Renal cortical epithelial cell (primary cell): ENCODE measurements around the gene FAM241A. TPM values are rescaled to one million over a fixed set of nuclear protein-coding genes. Genes with fewer than 3 reads are reported as not detected.
"Not testable (repeated sequence)": the region's sequence is repeated elsewhere in the genome, so short reads cannot be mapped to it uniquely, and the experiment has no call there.

ENCODE experiments used
- DNase-seq: peaks from one replicate; pipeline ENCODE4 v3.0.0-alpha.2; 2011; ENCODE audit warnings: low read depth
- total RNA-seq: library from RNA; depleted of rRNA; stranded (reverse); fragments of >200 nt; gene quantifications from 2 replicates; pipeline ENCODE4 v1.2.3, GENCODE V29; 2014

Gene FAM241A
- total RNA-seq, 1 donor from 2014 or later = 0.85 TPM

DNA sequence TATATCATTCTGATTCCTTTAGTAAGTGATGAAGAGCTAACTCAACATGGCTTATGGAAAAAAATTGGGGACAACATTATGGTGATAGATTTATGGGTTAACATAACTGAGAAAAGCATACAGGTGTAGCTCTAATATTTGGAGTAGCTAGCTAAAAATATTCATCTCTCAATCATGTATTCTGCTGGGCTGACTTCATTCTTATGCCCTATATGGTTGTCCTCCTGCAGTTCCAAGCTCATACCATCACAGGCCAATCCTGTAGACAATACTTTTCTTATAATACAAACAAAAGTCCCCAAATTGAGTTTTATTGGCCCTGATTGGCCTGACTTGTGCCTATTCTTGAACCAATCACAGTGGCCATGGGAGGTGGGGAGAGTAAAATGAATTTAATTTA is 6.7 kb upstream of the FAM241A start:
- DNase-seq = no peak

DNA sequence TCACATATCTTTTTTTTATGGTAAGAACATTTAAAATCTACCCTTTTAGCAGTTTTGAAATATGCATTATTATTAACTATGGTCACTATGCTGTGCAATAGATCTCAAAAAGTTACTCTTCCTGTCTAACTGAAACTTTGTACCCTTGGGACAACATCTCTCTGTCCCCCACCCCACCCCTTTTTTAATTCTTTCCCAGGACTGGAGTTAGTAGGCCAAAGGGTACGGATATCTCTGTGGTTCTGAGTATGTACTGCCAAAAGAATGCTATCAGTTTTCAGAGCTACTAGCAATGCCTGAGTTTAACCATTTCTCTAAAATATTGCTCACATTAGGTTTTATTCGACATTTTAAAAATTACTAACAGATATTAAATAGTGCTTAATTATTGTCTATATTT is 4.7 kb upstream of the FAM241A start:
- no peak for DNase-seq

DNA sequence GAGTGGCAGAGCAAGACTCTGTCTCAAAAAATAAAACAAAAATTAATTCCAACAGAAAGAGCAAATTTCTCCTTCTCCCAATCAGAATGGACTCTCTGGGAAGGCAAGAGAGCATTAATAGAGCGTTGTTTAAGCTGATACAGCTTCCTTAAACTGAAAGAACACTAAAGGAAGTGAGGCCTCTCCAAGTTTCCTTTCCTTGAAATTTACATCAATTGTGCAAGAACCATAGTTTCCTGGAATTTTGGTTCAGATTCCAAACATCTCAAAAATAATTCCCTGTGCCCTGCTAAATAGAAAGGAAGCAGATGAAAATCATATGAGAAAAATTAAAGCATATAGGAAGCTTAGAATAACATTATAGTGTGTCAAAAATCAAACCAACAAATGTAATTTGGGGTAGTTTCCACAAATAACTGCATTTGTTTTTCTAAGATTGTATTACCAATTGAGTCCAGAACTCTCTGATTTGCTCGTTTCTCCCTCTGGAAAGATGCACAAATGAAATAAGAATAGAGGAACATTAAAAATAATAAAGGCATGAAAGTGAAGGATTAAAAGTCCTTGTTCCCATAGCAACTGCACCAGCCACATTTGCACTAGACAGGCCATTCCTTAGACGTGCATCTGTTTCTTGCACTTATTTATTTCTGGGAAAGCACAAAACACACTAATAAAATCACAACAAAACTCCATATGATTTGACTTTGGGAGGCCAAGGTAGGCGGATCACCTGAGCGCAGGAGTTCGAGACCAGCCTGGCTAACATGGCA is 3.7 kb upstream of the FAM241A start:
- DNase-seq = no peak

DNA sequence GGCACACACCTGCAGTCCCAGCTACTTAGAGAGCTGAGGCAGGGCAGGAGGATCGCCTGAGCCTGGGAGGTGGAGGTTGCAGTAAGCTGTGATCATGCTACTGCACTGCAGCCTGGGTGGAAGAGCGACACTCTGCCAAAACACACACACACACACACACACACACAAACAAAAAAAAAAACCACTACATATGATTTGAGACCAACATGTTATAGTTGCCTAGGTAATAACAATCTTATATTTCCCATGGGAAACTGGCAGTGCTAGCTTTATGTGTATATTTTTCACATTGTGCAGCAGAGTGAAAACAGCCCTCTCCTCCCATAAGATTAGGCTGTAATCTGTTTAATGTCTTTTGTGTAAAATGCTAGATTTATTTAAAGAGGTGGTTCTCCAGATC is 3.1 kb upstream of the FAM241A start:
- no peak for DNase-seq

DNA sequence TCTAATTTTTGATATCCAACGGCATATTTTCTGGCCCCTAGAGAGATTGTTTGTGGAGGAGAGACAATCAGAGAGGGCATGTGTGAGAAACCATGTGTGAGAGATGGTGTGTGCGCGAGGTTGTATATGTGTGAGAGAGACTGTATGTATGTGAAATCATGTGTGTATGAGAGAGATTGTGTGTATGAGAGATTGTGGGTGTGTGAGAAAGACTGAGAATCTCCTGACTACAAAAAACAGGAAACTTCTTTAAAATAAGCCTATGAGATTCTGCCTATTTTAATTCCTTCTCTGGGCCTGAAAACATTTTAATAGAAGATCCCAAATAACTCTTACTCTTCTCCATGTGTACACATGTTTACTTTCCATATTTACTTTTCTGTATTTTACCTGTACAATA is 1.5 kb upstream of the FAM241A start:
- DNase-seq = no peak

DNA sequence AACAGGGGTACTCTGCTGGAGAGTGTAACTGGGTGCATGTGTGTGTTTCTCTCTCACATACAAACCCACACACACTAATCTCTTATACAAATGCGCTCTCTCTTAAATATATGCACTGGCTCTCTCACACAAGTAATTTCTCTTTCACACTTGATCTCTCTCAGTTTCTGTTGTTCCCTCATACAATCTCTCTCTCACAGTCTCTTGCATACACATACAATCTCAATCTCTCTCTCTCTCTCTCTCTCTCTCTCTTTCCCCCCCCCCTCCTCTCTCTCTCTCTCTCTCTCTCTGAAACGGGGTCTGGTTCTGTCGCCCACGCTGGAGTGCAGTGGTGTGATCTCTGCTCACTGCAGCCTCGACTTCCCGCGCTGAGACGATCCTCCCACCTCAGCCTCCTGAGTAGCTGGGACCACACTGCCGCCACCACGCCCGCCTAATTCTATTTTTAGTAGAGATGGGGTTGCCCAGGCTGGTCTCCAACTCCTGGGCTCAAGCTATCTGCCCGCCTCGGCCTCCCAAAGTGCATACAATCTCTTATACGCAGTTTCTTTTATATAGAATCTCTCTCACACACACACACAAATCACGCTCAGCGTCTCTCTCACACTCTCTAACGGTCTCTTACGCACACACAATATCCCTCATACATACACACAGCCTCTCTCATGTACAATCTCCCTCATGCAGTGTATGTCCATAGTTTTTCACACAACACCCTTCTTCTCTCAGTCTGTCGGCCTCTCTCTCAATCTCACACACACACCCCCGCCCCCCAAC is 518 bp upstream of the FAM241A start:
- no peak for DNase-seq

DNA sequence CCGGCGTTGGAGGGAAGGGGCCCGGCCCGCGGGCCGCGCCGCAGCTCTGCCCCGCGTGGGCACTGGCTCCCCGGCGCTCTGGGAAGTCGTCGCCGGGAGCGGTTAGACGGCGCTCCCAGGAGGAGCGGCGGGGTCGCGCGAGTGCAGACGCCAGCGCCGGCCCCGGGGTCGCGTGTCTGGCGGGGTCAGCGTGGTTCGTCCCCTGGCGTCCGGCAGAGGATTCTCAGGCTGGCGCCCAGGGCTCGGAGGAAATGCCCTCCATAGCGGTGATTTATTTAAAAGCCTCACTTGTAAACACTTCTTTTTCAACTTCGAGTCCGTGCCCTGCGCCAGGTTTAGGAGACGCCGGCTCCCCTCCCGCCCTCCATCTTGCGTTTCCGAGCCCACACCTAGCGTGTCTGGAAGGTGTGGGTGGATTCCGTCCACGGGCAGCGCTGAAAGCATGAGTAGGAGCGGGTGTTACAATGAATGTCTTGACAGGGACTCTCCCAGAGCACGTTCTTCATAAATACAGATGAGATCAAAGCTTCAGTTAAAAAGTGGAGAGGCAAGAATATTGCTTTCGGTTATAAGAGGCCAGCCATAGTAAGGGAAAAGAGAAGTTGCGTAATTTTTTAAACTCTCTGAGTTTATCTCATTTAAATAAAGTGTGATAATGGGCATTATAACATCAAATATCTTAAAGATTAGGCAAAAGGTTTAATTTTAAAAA is 692 bp downstream of the FAM241A start:
- peak; percentile 33 for DNase-seq

DNA sequence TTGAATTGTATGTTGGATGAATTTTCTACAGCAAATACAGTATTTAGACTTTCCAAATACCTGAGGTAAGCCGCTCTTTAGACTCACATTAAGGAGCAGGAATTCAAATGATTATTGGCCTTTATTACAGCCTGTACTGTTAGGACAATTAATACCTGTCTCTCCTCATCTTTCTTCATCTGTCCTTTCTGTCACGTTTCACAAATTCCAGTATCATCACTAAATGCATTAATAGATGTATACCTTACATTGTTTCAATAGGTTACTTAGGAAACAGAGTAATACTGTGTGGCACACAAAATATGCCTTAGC is 1.2 kb downstream of the FAM241A start:
- DNase-seq = no peak

DNA sequence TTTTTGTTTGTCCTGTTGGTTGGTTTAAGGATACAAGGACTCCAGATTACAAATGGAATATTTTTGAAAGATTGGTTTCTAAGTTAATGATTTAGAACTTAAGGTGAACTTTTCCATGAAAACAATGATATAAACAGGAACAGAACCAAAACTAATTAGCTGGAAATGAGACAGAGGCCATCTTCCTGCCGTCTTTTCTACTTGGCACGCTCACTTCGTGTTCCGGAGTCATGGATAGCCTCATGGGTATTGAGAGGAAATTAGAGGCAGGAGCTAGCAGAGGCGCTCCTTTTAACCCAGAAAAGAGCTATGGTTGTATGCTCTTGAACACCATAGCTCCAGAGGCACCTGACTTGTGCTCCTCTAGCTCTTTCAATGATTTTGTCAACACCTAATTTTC is 2.4 kb downstream of the FAM241A start:
- DNase-seq = no peak

DNA sequence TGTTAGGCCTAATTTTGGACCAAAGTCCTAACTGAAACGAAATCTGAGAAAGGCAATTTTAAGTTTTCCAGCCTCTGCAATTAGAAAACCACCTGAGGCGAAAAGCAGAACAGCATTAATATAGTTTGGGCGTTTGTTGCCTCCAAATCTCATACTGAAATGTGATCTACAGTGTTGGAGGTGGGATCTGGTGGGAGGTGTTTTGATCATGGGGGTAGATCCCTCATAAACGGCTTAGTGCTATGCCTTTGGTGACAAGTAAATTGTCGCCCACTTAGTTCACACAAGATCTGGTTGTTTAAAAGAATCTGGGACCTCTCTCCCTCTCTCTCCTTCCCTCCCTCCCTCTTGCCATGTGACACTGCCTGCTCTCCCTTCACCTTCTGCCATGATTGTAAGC is 5.7 kb downstream of the FAM241A start:
- no peak for DNase-seq

DNA sequence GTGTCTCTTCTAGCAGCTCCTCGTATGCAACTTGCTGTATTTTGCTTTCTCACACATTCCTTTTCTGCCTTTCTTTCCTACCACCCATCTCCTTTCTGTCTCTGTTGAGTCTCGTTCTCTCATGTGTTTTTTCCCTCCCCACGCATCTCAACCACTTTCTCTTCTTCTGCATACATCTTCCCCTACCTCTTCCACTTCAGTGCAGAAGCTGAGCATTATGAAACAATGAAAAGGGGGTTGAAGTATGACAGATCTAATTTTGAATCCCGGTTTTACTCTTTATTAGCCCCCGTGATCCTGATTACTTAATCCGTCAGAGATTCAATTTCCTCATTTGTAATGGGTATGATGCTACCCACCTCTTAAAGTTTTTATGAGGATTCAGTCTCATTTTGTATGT is 7.3 kb downstream of the FAM241A start:
- no peak for DNase-seq

DNA sequence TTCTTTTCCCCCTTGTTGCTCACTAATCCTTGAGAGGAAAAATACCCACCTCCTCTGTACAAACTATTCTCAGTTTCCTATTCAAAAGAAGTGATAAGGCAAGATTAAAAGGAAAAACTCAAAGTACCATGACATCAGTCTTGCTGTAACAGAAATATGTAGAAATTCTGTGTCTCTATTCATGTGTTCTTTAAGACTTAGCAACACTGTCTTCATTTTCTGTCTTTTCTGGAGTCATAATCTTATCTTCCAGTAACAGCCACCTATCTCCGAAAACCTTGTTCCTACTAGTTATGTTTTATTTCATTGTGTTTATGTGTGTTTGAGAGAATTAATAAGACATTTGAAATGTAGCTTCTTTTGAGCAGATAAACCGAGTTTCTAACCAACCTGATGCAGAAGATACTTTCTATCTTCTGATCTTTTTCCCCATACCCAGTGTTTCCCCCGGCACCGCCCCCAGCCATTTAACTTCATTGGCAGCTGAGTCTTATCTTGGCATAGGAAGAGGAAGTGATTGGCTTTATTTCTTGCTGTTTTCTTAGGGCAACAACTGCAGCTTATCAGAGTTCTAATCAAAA is 8.0 kb downstream of the FAM241A start:
- no peak for DNase-seq

DNA sequence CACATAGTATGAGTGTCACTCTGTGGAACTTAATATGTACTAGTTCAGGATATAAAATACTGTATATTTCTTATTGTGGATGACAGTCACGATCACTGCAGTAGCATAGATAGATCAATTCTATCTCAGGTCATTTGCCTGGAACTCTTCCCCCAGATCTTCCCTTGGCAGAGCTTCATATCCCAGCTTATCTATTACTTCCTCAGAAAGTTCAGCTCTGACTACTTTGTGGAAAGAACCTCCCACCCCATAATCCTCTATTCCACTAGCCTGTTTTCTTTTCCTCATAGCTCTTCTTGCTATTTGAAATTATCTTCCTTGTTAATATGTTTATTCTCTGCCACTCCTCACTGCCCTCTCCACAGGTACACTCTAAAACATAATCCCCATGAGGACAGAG is 10.9 kb downstream of the FAM241A start:
- DNase-seq = no peak

DNA sequence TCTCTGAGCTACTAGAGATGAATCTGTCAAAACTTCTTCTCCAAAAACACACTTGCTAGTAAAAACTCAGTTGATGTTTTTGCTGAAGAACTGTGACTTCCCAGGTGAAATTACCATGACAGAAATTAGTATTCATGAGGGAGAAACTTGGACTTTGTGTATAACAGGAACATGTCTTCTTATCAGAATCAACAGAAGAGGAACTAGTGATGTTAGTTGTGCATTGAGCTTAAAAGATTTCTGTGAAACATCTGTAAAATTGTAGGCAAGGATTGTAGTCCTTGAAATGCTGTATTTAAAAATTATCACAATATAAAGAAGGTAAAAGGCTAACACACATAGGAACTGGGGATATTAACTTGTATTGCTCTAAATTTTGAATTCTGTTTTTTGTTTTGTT is 11.3 kb downstream of the FAM241A start:
- DNase-seq = no peak

DNA sequence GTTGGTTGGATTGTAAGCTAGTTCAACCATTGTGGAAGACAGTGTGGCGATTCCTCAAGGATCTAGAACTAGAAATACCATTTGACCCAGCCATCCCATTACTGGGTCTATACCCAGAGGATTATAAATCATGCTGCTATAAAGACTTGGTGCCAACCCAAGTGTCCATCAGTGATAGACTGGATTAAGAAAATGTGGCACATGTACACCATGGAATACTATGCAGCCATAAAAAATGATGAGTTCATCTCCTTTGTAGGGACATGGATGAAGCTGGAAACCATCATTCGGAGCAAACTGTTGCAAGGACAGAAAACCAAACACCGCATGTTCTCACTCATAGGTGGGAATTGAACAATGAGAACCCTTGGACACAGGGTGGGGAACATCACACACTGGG is 18.5 kb downstream of the FAM241A start:
- not testable (repeated sequence) for DNase-seq

DNA sequence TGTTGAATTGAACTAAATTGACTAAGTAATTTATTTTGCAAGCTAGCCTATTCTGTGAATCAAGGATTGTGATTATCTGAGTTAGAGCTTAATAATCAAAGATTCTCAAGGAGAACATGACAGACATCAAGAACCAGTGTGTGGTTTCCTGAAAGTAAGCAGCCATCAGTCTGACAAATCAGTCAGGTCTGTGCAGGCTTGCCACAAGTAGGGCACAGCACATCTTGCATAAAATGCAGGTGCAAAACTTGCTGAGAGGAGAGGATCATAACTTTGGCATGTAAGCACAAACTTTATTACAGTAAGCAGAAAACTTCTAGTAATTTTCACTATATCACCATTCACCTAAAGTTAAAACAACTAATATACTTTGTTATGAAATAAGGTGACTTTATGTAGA is 22.5 kb downstream of the FAM241A start:
- peak; percentile 10 for DNase-seq

DNA sequence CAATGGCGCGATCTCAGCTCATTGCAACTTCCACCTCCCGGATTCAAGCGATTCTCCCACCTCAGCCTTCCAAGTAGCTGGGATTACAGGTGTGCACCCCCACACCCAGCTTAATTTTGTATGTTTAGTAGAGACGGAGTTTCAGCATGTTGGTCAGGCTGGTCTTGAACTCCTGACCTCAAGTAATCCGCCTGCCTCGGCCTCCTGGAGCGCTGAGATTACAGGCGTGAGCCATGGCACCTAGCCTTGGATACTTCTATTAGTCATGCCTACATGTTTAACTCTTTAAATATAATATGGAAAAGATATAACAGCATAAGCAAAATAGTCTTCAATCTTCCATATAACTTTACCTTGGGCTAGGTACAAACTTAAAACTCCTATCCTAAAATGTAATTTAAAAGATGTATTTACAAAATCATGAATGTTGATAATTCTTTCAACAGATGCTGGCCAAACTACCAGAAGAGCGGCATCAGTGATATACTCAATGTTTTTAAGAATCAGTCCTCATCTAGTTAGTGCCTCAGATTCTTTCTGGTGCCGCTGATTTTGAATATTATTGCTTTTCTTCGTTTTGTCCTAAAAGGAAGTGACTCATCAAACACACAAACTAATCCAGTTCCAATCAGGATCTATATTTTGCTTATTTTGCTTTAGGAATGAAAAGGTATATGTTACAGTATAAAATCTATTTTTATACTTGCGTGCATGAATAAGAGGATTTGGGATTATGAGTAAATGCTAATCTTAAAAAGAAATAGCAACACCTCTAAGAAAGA is 23.7 kb downstream of the FAM241A start:
- no peak for DNase-seq

DNA sequence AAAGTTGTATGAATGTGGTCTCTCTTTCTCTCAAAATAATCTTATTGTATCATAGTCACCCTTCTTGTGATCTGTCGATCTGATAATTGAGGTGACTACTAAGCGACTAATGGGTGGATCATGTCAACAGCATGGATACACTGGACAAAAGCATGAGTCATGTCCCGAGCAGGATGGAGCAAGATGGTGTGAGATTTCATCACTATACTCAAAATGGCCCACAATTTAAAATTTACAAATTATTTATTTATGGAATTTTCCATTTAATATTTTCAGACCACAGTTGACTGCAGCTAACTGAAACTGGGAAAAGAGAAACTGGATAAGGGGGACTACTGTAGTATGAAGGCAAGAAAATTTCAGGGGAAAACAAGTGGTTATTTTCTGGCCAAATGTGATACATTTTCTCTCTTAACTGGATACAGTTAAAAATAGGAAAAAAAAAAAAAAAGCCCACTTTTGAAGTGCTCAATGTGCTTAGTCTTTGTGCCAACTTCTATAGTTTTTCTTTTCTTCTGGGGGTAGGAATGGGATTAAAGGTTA is 25.3 kb downstream of the FAM241A start:
- peak; percentile 91 for DNase-seq

DNA sequence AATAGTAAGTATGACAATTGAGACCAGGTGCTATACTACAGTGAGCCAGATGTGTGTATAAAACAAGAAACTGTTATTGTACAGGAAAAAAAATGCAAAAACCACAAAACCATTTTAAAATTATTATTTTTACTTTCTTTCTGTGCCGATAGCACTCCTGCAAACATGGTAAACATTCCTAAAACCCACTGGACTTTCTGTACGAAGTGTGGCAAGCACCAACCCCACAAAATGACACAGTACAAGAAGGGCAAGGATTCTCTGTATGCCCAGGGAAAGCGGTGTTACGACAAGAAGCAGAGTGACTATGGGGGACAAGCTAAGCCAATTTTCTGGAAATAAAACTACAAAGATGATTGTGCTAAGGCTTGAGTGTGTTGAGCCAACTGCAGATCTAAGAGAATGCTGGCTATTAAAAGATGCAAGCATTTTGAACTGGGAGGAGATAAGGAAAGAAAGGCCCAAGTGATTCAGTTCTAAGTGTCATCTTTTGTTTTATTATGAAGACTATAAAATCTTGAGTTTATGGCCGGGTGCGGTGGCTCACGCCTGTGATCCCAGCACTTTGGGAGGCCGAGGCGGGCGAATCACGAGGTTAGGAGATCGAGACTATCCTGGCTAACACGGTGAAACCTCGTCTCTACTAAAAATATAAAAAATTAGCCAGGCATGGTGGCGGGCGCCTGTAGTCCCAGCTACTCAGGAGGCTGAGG is 26.0 kb downstream of the FAM241A start:
- DNase-seq = not testable (repeated sequence)

DNA sequence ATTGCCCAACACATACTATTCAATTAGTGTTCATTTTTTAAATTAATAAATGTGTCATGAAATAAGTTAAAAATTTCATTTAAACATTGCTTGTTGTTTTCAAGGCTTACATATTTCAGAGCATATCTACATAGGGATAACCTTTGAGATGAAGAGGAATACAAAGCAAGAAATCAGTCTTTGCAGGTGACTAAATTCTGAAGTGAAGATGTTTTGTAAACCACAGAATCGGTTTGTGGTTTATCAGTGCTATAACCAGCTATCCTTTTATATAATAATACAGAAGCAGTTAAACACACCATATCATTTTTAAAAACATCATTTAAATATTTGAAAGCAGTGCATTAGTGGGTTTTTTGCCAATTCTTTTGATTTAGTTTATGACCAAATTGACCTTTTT is 26.9 kb downstream of the FAM241A start:
- no peak for DNase-seq
